Left ventricle myocardium inferior (tissue), 1 donor: ENCODE results near the gene RBM47. TPM values are rescaled to one million over a fixed set of nuclear protein-coding genes. Genes with fewer than 3 reads are reported as not detected.

Source experiments
- DNase-seq: peaks from one replicate; pipeline ENCODE4 v3.0.0-alpha.2; 2020
- H3K27ac ChIP-seq: fragments of 200-600 bp; replicated peaks from 2 replicates; pipeline ENCODE4 v1.8.0; 2021
- H3K27me3 ChIP-seq: fragments of 200-600 bp; 2 replicates; pipeline ENCODE4 v1.8.0; 2021; ENCODE audit warnings: low read depth
- H3K36me3 ChIP-seq: fragments of 200-600 bp; 2 replicates; pipeline ENCODE4 v1.8.0; 2021
- H3K4me1 ChIP-seq: fragments of 200-600 bp; 2 replicates; pipeline ENCODE4 v1.8.0; 2021
- H3K4me3 ChIP-seq: fragments of 200-600 bp; 2 replicates; pipeline ENCODE4 v1.8.0; 2021; ENCODE audit warnings: mild to moderate bottlenecking, moderate library complexity
- H3K9me3 ChIP-seq: fragments of 200-600 bp; replicated peaks from 2 replicates; pipeline ENCODE4 v1.8.0; 2021
- CTCF ChIP-seq: fragments of 200-600 bp; IDR thresholded peaks from 2 replicates; pipeline ENCODE4 v1.8.0; 2021; ENCODE audit warnings: antibody characterized with exemption, mild to moderate bottlenecking, borderline replicate concordance
- intact Hi-C: fragments of 100-400 bp; cut with micrococcal nuclease; formaldehyde crosslinking; loops from one replicate; pipeline ENCODE4 v1.11.0; 2022
- total RNA-seq: library from RNA; stranded (reverse); fragmentation: NEBNext Ultra II Directional; extraction: Animal tissue kit (Norgen Biotek cat#: 25700); gene quantifications from one replicate; pipeline ENCODE4 v1.2.1, GENCODE V29; 2021
- donor health status: DM: no; HTN: yes; CAD: no; lungs with severe emphysema.

RBM47 gene
- total RNA-seq, 1 donor from 2014 or later, result 2.7 TPM

- H3K4me1 ChIP-seq, result no peaks in the 10 kb centered on the region
- peaks cover 20% of the 10 kb centered on the region for H3K27me3 ChIP-seq
- DNase-seq, result no peak
- TF ChIP-seq CTCF, result no peak
- H3K9me3 ChIP-seq, result no peaks in the 10 kb centered on the region
- no peaks in the 10 kb centered on the region for H3K36me3 ChIP-seq
- intact Hi-C loops, result no loop called here
- H3K4me3 ChIP-seq, result no peak overlapping the region
- H3K27ac ChIP-seq, result no peak overlapping the region
Measured at GRCh38 chr4:40405193-40405592, 224.5 kb downstream of the RBM47 start.

GRCh38 chr4:40403081-40403480 is 226.6 kb downstream of the RBM47 start:
- peaks cover 14% of the 10 kb centered on the region for H3K27me3 ChIP-seq
- no peak for TF ChIP-seq CTCF
- H3K9me3 ChIP-seq, result no peaks in the 10 kb centered on the region
- DNase-seq, result no peak
- no peaks in the 10 kb centered on the region for H3K4me1 ChIP-seq
- H3K27ac ChIP-seq, result no peak overlapping the region
- H3K36me3 ChIP-seq, result no peaks in the 10 kb centered on the region
- H3K4me3 ChIP-seq, result no peak overlapping the region
- intact Hi-C loops, result no loop called here

GRCh38 chr4:40402556-40402955 is 227.1 kb downstream of the RBM47 start:
- no peaks in the 10 kb centered on the region for H3K4me1 ChIP-seq
- H3K36me3 ChIP-seq, result no peaks in the 10 kb centered on the region
- no peak for TF ChIP-seq CTCF
- no peak overlapping the region for H3K27ac ChIP-seq
- no peak for DNase-seq
- H3K27me3 ChIP-seq, result peaks cover 14% of the 10 kb centered on the region
- intact Hi-C loops, result no loop called here
- no peaks in the 10 kb centered on the region for H3K9me3 ChIP-seq
- H3K4me3 ChIP-seq, result no peak overlapping the region

- no peak for TF ChIP-seq CTCF
Measured at GRCh38 chr4:40401631-40402030, 228.0 kb downstream of the RBM47 start.

GRCh38 chr4:40401096-40401495 is 228.6 kb downstream of the RBM47 start:
- H3K4me1 ChIP-seq, result peaks cover 9% of the 10 kb centered on the region
- no peaks in the 10 kb centered on the region for H3K9me3 ChIP-seq
- H3K27me3 ChIP-seq, result peaks cover under 1% of the 10 kb centered on the region
- TF ChIP-seq CTCF, result no peak
- H3K36me3 ChIP-seq, result no peaks in the 10 kb centered on the region
- H3K27ac ChIP-seq, result no peak overlapping the region
- intact Hi-C loops, result no loop called here
- no peak overlapping the region for H3K4me3 ChIP-seq
- no peak for DNase-seq

More at GRCh38 chr4:40401631-40402030, 228.0 kb downstream of the RBM47 start:
- Histone ChIP-seq H3K27ac (no peak overlapping the region), H3K4me1 (peaks cover 4% of the 10 kb centered on the region), H3K4me3 (no peak overlapping the region), H3K27me3 (peaks cover 6% of the 10 kb centered on the region), H3K36me3 (no peaks in the 10 kb centered on the region), H3K9me3 (no peaks in the 10 kb centered on the region)
- intact Hi-C loops, result no loop called here
- no peak for DNase-seq

GRCh38 chr4:40399578-40399977 is 230.1 kb downstream of the RBM47 start:
- H3K27ac ChIP-seq, result no peak overlapping the region
- no peak for DNase-seq
- peaks cover 18% of the 10 kb centered on the region for H3K4me1 ChIP-seq
- H3K9me3 ChIP-seq, result no peaks in the 10 kb centered on the region
- H3K36me3 ChIP-seq, result no peaks in the 10 kb centered on the region
- intact Hi-C loops, result no loop called here
- TF ChIP-seq CTCF, result no peak
- no peaks in the 10 kb centered on the region for H3K27me3 ChIP-seq
- no peak overlapping the region for H3K4me3 ChIP-seq
